Activated B cell treated with CpG ODN at 0.5 μM for 24 hours (primary cell): ENCODE data around the gene TRPM7. TPM values are rescaled to one million over a fixed set of nuclear protein-coding genes. Genes with fewer than 3 reads are reported as not detected.
"Not testable (repeated sequence)": the region's sequence is repeated elsewhere in the genome, so short reads cannot be mapped to it uniquely, and the experiment has no call there.

ENCODE experiments used
- ATAC-seq: fragments of 200-7000 bp; cut with Tn5 transposase; one replicate; pipeline ENCODE4 v1.10.0; 2021; ENCODE audit warnings: low read depth, mild to moderate bottlenecking, moderate library complexity
- CTCF ChIA-PET: fragments of 350-600 bp; sonication (Branson Sonifier 250); formaldehyde crosslinking; loops from one replicate; lab custom pipeline; 2021; ENCODE audit warnings: antibody characterized with exemption; lab: Charles Lee
- POLR2A ChIA-PET: fragments of 350-600 bp; sonication (Branson Sonifier 250); formaldehyde crosslinking; loops from one replicate; lab custom pipeline; 2021; ENCODE audit warnings: antibody characterized with exemption; lab: Charles Lee
- DNase-seq: peaks from one replicate; pipeline ENCODE4 v3.0.0; 2022
- H3K27ac Mint-ChIP-seq: one replicate; pipeline ENCODE4 v1.8.0; 2020; ENCODE audit warnings: mixed read lengths
- H3K27me3 Mint-ChIP-seq: one replicate; pipeline ENCODE4 v1.8.0; 2021; ENCODE audit warnings: mixed read lengths
- H3K36me3 Mint-ChIP-seq: one replicate; pipeline ENCODE4 v1.8.0; 2021; ENCODE audit warnings: low read depth, mixed read lengths
- H3K4me1 Mint-ChIP-seq: one replicate; pipeline ENCODE4 v1.8.0; 2021; ENCODE audit warnings: mixed read lengths
- H3K4me3 Mint-ChIP-seq: one replicate; pipeline ENCODE4 v1.8.0; 2020; ENCODE audit warnings: mild to moderate bottlenecking, mixed read lengths
- H3K9me3 Mint-ChIP-seq: one replicate; pipeline ENCODE4 v1.8.0; 2020; ENCODE audit warnings: mixed read lengths
- CTCF ChIP-seq: fragments of 200-600 bp; IDR thresholded peaks from one replicate; pipeline ENCODE4 v1.8.0; 2022; ENCODE audit warnings: antibody characterized with exemption, mild to moderate bottlenecking
- intact Hi-C: fragments of 100-400 bp; cut with micrococcal nuclease; formaldehyde crosslinking; loops from one replicate; pipeline ENCODE4 v1.15.1; 2024
- total RNA-seq: library from RNA; stranded (reverse); gene quantifications from 2 replicates; pipeline ENCODE4 v1.2.3, GENCODE V29; 2022

Gene TRPM7
- total RNA-seq, 1 donor from 2014 or later = 64.7 TPM

- H3K4me3 Mint-ChIP-seq, H3K27ac Mint-ChIP-seq, DNase-seq, ATAC-seq, H3K4me1 Mint-ChIP-seq, CTCF ChIA-PET, H3K9me3 Mint-ChIP-seq, H3K27me3 Mint-ChIP-seq, intact Hi-C loops: not testable (repeated sequence)
- H3K36me3 Mint-ChIP-seq = peaks cover 62% of the 10 kb centered on the region
- POLR2A ChIA-PET = interaction anchor here (0.6 kb wide), 2 partner anchors 273 to 276 kb away, joined by 4 to 5 read pairs; no protein-coding TSS in a partner anchor
Observed at GRCh38 chr15:50616554-50616953, 70.0 kb downstream of the TRPM7 start.

GRCh38 chr15:50613600-50613999, 73.0 kb downstream of the TRPM7 start:
- Mint-ChIP-seq H3K27ac (no peak overlapping the region), H3K4me1 (no peaks in the 10 kb centered on the region), H3K9me3 (no peaks in the 10 kb centered on the region), H3K4me3 (no peak overlapping the region), H3K36me3 (peaks cover 63% of the 10 kb centered on the region), H3K27me3 (no peaks in the 10 kb centered on the region)
- intact Hi-C loops = no loop called here
- ChIA-PET POLR2A (no interaction called here), CTCF (no interaction called here)
- TF ChIP-seq CTCF = no peak
- DNase-seq (no peak), ATAC-seq (no peak)

GRCh38 chr15:50607129-50607528, 79.5 kb downstream of the TRPM7 start:
- TF ChIP-seq CTCF = no peak
- no peaks in the 10 kb centered on the region for H3K27me3 Mint-ChIP-seq
- H3K4me1 Mint-ChIP-seq = no peaks in the 10 kb centered on the region
- H3K4me3 Mint-ChIP-seq = no peak overlapping the region
- DNase-seq (no peak), ATAC-seq (no peak)
- no peak overlapping the region for H3K27ac Mint-ChIP-seq
- ChIA-PET CTCF (no interaction called here), POLR2A (no interaction called here)
- H3K9me3 Mint-ChIP-seq = peaks cover 4% of the 10 kb centered on the region
- H3K36me3 Mint-ChIP-seq = peaks cover 86% of the 10 kb centered on the region
- intact Hi-C loops = no loop called here

GRCh38 chr15:50605462-50605861, 81.1 kb downstream of the TRPM7 start:
- H3K9me3 Mint-ChIP-seq = peaks cover 4% of the 10 kb centered on the region
- no peak for ATAC-seq
- ChIA-PET CTCF (no interaction called here), POLR2A (interaction anchor here (0.7 kb wide), 1 partner anchor 1540 kb away, joined by 5 read pairs; no protein-coding TSS in a partner anchor)
- no peaks in the 10 kb centered on the region for H3K27me3 Mint-ChIP-seq
- H3K4me3 Mint-ChIP-seq = no peak overlapping the region
- peaks cover 72% of the 10 kb centered on the region for H3K36me3 Mint-ChIP-seq
- H3K27ac Mint-ChIP-seq = no peak overlapping the region
- intact Hi-C loops = no loop called here
- H3K4me1 Mint-ChIP-seq = no peaks in the 10 kb centered on the region
- TF ChIP-seq CTCF = no peak
- no peak for DNase-seq

GRCh38 chr15:50602028-50602427, 84.6 kb downstream of the TRPM7 start:
- intact Hi-C loops, H3K27me3 Mint-ChIP-seq, POLR2A ChIA-PET, CTCF ChIA-PET, H3K4me1 Mint-ChIP-seq, ATAC-seq, H3K4me3 Mint-ChIP-seq, DNase-seq, H3K9me3 Mint-ChIP-seq, H3K27ac Mint-ChIP-seq: not testable (repeated sequence)
- H3K36me3 Mint-ChIP-seq = peaks cover 72% of the 10 kb centered on the region

- intact Hi-C loops = no loop called here
- no peak overlapping the region for H3K27ac Mint-ChIP-seq
- no peak for DNase-seq
- peaks cover 71% of the 10 kb centered on the region for H3K36me3 Mint-ChIP-seq
- no peaks in the 10 kb centered on the region for H3K4me1 Mint-ChIP-seq
- ChIA-PET CTCF (no interaction called here), POLR2A (no interaction called here)
- H3K27me3 Mint-ChIP-seq = no peaks in the 10 kb centered on the region
- H3K9me3 Mint-ChIP-seq = no peaks in the 10 kb centered on the region
- no peak for ATAC-seq
- TF ChIP-seq CTCF = no peak
- no peak overlapping the region for H3K4me3 Mint-ChIP-seq
Observed at GRCh38 chr15:50594311-50594710, 92.3 kb downstream of the TRPM7 start.
